ENCODE data around the gene RAB6D.
"Not testable (repeated sequence)": the region's sequence is repeated elsewhere in the genome, so short reads cannot be mapped to it uniquely, and the experiment has no call there.

RAB6D gene

DNA sequence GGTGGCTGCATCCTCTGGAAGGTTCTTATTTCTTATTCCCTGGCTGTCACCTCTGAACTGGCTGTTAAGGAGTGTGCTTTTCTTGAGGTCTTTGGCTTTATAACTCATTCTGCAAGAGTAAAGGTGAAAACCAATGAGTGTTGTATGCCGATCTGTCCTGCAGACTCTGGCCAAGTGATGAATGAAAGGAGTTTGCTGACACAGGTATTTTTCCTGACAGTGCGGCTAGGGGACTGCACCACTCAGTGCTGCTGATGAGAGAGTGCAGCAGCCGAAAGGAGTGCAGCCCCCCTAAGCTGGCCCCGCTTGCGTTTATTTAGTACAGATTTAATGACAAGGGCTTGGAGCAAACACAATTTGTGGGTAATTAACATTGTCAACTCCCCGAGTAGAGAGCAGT, 41.8 kb downstream of the RAB6D start:
- H3K4me3 ChIP-seq (ENCODE audit: low read depth, low read length): no peak overlapping the region
- TF ChIP-seq, protein P1, sequence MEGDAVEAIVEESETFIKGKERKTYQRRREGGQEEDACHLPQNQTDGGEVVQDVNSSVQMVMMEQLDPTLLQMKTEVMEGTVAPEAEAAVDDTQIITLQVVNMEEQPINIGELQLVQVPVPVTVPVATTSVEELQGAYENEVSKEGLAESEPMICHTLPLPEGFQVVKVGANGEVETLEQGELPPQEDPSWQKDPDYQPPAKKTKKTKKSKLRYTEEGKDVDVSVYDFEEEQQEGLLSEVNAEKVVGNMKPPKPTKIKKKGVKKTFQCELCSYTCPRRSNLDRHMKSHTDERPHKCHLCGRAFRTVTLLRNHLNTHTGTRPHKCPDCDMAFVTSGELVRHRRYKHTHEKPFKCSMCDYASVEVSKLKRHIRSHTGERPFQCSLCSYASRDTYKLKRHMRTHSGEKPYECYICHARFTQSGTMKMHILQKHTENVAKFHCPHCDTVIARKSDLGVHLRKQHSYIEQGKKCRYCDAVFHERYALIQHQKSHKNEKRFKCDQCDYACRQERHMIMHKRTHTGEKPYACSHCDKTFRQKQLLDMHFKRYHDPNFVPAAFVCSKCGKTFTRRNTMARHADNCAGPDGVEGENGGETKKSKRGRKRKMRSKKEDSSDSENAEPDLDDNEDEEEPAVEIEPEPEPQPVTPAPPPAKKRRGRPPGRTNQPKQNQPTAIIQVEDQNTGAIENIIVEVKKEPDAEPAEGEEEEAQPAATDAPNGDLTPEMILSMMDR (IDR thresholded peaks at IDR 0.05; ENCODE audit: low read depth, low read length): no peak
- H3K9me3 ChIP-seq (ENCODE audit: severe bottlenecking): no peaks in the 10 kb centered on the region
- H3K36me3 ChIP-seq: no peaks in the 10 kb centered on the region
- DNase-seq: no peak
- no peak overlapping the region for H3K27ac ChIP-seq
- no peaks in the 10 kb centered on the region for H3K27me3 ChIP-seq (ENCODE audit: insufficient read depth, low read depth, severe bottlenecking)

DNA sequence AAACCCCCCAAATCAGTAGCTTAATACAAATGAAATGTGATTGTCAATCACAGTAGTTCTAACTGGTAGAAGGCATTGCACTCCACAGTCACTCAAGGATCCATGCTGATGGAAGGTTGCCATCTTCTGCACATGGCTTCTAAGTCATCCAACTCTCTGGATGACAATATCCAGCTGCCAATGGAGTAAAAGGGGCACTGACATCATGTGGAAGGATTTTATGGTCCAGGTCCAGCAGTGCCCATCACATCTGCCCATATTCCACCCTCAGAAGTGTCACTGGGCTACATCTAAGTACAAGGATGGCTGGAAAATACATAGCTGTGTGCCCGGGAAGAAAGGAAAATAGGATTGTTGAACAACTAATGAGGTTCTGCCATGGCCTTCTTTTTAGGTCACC, 42.6 kb downstream of the RAB6D start:
- not testable (repeated sequence) for DNase-seq; H3K27ac ChIP-seq; H3K4me3 ChIP-seq (ENCODE audit: low read depth, low read length); H3K27me3 ChIP-seq (ENCODE audit: insufficient read depth, low read depth, severe bottlenecking); H3K9me3 ChIP-seq (ENCODE audit: severe bottlenecking); H3K36me3 ChIP-seq

DNA sequence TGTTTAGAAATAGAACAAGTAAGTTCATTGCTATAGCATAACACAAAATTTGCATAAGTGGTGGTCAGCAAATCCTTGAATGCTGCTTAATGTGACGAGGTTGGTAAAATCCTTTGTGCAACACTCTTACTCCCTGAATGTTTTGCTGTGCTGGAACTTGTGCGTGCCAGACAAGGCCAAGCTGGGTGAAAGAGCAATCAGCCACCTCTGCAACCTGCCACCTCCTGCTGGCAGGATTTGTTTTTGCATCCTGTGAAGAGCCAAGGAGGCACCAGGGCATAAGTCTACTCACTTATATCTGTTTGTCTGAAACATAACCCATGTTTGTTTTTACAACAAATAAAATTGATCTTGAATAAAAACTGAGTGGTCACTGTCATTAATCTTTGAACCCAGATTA, 53.0 kb downstream of the RAB6D start:
- H3K27ac ChIP-seq; H3K36me3 ChIP-seq; H3K27me3 ChIP-seq (ENCODE audit: insufficient read depth, low read depth, severe bottlenecking); H3K4me3 ChIP-seq (ENCODE audit: low read depth, low read length); DNase-seq; H3K9me3 ChIP-seq (ENCODE audit: severe bottlenecking): not testable (repeated sequence)
- TF ChIP-seq, protein P1 (IDR thresholded peaks at IDR 0.05; ENCODE audit: low read depth, low read length): 0 out of 2 replicates have a peak, but pooled peaks have one; percentile 23

Data from WERI-Rb-1 (cell line).